Heart left ventricle (tissue), 16 donors: ENCODE results near the gene ATXN1. TPM values are rescaled to one million over a fixed set of nuclear protein-coding genes. Genes with fewer than 3 reads are reported as not detected.
"Not testable (repeated sequence)": the region's sequence is repeated elsewhere in the genome, so short reads cannot be mapped to it uniquely, and the experiment has no call there.

Experiments used
- ATAC-seq, 4 donors: fragments of 200-7000 bp; cut with Tn5 transposase; one replicate each; pipeline ENCODE4 v1.9.1; 2020 to 2022; ENCODE audit warnings: moderate library complexity in 4 of 4, mild to moderate bottlenecking in 3 of 4, moderate number of reproducible peaks in 1 of 4
- DNase-seq, 5 donors: peaks; one replicate each; pipeline ENCODE4 v3.0.0-alpha.2; 2020
- H3K27ac ChIP-seq, 12 donors: fragments of 200-600 bp; sonication (generic) in 4 of 12; one replicate each; pipeline versions ENCODE4 v1.5.0 to v1.8.0; 2016 to 2022; ENCODE audit warnings: mild to moderate bottlenecking in 2 of 12
- H3K27me3 ChIP-seq, 9 donors: fragments of 200-600 bp; sonication (generic) in 2 of 9; one replicate each; pipeline versions ENCODE4 v1.5.1 to v1.8.0; 2016 to 2022; ENCODE audit warnings: mild to moderate bottlenecking in 3 of 9
- H3K36me3 ChIP-seq, 9 donors: fragments of 200-600 bp; sonication (generic) in 2 of 9; one replicate each; pipeline versions ENCODE4 v1.5.0 to v1.8.0; 2018 to 2022; ENCODE audit warnings: mild to moderate bottlenecking in 2 of 9
- H3K4me1 ChIP-seq, 12 donors: fragments of 200-600 bp; sonication (generic) in 4 of 12; one replicate each; pipeline versions ENCODE4 v1.5.0 to v1.8.0; 2016 to 2022; ENCODE audit warnings: mild to moderate bottlenecking in 3 of 12
- H3K4me3 ChIP-seq, 12 donors: fragments of 200-600 bp; sonication (generic) in 4 of 12; one replicate each; pipeline versions ENCODE4 v1.5.0 to v1.8.0; 2017 to 2022; ENCODE audit warnings: mild to moderate bottlenecking in 9 of 12, moderate library complexity in 4 of 12
- H3K9me3 ChIP-seq, 12 donors: fragments of 200-600 bp; sonication (generic) in 4 of 12; one replicate each; pipeline versions ENCODE4 v1.5.0 to v1.8.0; 2016 to 2022; ENCODE audit warnings: mild to moderate bottlenecking in 1 of 12
- CTCF ChIP-seq, 12 donors: fragments of 200-600 bp; sonication (generic) in 4 of 12; IDR thresholded peaks; one replicate each; pipeline versions ENCODE4 v1.5.0 to v1.8.0; 2018 to 2022; ENCODE audit warnings: antibody characterized with exemption in 12 of 12, mild to moderate bottlenecking in 5 of 12
- POLR2A ChIP-seq, 2 donors: fragments of 450-650 bp; IDR thresholded peaks; one replicate each; pipeline ENCODE4 v1.6.1; 2017; ENCODE audit warnings: antibody characterized with exemption in 2 of 2, mild to moderate bottlenecking in 2 of 2, moderate library complexity in 2 of 2
- WGBS, 4 donors: extraction: QIAGEN DNeasy Blood & Tissue Kit in 2 of 4; methylation state at CpG; one replicate each; pipeline versions ENCODE4 v1.1.5 to v1.1.7; 2013 to 2018; 5-methylcytosine and 5-hydroxymethylcytosine counted together
- intact Hi-C, 10 donors: fragments of 100-400 bp; cut with DNase I; formaldehyde crosslinking; loops; one replicate each; pipeline versions ENCODE4 v1.11.1 to v1.14.2; 2022
- polyA plus RNA-seq, 2 donors: library from polyadenylated mRNA; stranded (reverse); fragments of 200-250 nt; gene quantifications; one replicate each; pipeline ENCODE4 v1.2.3, GENCODE V29; 2013
- total RNA-seq, 9 donors: library from RNA; depleted of rRNA in 2 of 9; stranded (reverse); fragments of >200 nt in 2 of 9; fragmentation: NEBNext Ultra II Directional in 3 of 9; extraction: Animal tissue kit (Norgen Biotek cat#: 25700) in 3 of 9; gene quantifications; one replicate each; pipeline versions ENCODE4 v1.1.0 to v1.2.4, GENCODE V29; 2016 to 2023
- donor health status: ischemic (EF 13 %, LVEDD 7.1; RV severe dilation, severe dysfunction).
- donor health status: healthy with polysubstance abuse.
- donor health status: DM: no; HTN: yes; CAD: no.
- donor health status: DM: no; HTN: no; CAD: no.
- donor health status: ischemic (EF 25% LVEDD 6.9; RV normal size, moderate dysfunction).
- donor health status: ischemic (EF 25% LVEDD 5.7; RV mildly dilated, moderate dysfunction).
- donor health status: healthy.
- donor health status: DM: yes; HTN: yes; CAD: no.
- donor health status: ischemic (EF 35%, LVEDD 5.7; RV mildly dilated, moderate dysfunction).
- donor health status: nonischemic (EF 11% LVEDD 7.7; RV severe dilation, severe dysfunction).
- donor health status: DM: yes; HTN: yes; CAD: no.
- donor health status: PGD.
- donor health status: ischemic (EF 29% LVEDD 5.4; RV normal size, mild dysfunction).
- donor health status: nonischemic (EF 23%, LVEDD 6.1; RV moderate dilation, normal function).

Gene ATXN1
- total and polyA plus RNA-seq, 11 donors = 8.7 to 51.8 (median 36.0) TPM

GRCh38 chr6:16787128-16787682 is 25.9 kb upstream of the ATXN1 start:
- Histone ChIP-seq H3K27ac (no peak overlapping the region), H3K4me3 (no peak overlapping the region), H3K4me1 (peaks cover 0 to 3% (median 0%) of the 10 kb centered on the region in 12 donors), H3K27me3 (no peaks in the 10 kb centered on the region), H3K36me3 (no peaks in the 10 kb centered on the region), H3K9me3 (peaks cover 0 to 3% (median 0%) of the 10 kb centered on the region in 12 donors)
- WGBS, 4 donors = 74 to 89% (median 81%) methylated on average over 1 of the region's 1 CpG
- intact Hi-C loops = no loop called here
- DNase-seq (no peak), ATAC-seq (no peak)
- no peak for TF ChIP-seq CTCF (IDR thresholded peaks at IDR 0.05)
- no peak for TF ChIP-seq POLR2A (IDR thresholded peaks at IDR 0.05)

GRCh38 chr6:16785496-16785895 is 24.2 kb upstream of the ATXN1 start:
- DNase-seq (no peak), ATAC-seq (no peak)
- Histone ChIP-seq H3K4me1 (peaks cover 0 to 17% (median 6%) of the 10 kb centered on the region in 12 donors), H3K9me3 (peaks cover 0 to 3% (median 0%) of the 10 kb centered on the region in 12 donors), H3K4me3 (no peak overlapping the region), H3K27ac (no peak overlapping the region), H3K36me3 (no peaks in the 10 kb centered on the region), H3K27me3 (no peaks in the 10 kb centered on the region)
- intact Hi-C loops = no loop called here
- TF ChIP-seq POLR2A (IDR thresholded peaks at IDR 0.05) (no peak), CTCF (IDR thresholded peaks at IDR 0.05) (no peak)

DNA sequence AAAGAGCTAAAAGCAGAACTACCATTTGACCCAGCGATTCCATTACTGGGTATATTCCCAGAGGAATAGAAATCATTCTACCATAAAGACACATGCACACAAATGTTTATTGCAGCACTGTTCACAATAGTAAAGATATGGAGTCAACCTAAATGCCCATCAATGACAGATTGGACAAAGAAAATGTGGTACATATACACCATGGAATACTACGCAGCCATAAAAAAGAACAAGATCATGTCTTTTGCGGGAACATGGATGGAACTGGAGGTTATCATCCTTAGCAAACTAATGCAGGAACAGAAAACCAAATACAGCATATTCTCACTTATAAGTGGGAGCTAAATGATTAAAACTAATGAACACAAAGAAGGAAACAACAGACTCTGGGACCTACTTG is 23.7 kb upstream of the ATXN1 start:
- H3K9me3 ChIP-seq, DNase-seq, H3K27me3 ChIP-seq, H3K27ac ChIP-seq, intact Hi-C loops, H3K36me3 ChIP-seq, H3K4me3 ChIP-seq, ATAC-seq: not testable (repeated sequence)
- peaks cover 0 to 17% (median 6%) of the 10 kb centered on the region in 12 donors for H3K4me1 ChIP-seq
- 79 to 96% (median 84%) methylated on average over 3 of the region's 3 CpGs for WGBS, 4 donors

- Histone ChIP-seq H3K4me1 (peaks cover 0 to 17% (median 6%) of the 10 kb centered on the region in 12 donors), H3K36me3 (no peaks in the 10 kb centered on the region), H3K4me3 (no peak overlapping the region), H3K9me3 (peaks cover 0 to 3% (median 0%) of the 10 kb centered on the region in 12 donors), H3K27ac (no peak overlapping the region), H3K27me3 (no peaks in the 10 kb centered on the region)
- no peak for ATAC-seq
- intact Hi-C loops = no loop called here
- TF ChIP-seq POLR2A (IDR thresholded peaks at IDR 0.05) (no peak), CTCF (IDR thresholded peaks at IDR 0.05) (no peak)
- DNase-seq = no peak
- whole genome bisulfite sequencing, 4 donors = 96 to 100% (median 97%) methylated on average over 2 of the region's 2 CpGs
These were observed 22.8 kb upstream of the ATXN1 start for GRCh38 chr6:16783952-16784565.
